ENCODE measurements around the gene PPP1CA. TPM values are rescaled to one million over a fixed set of nuclear protein-coding genes. Genes with fewer than 3 reads are reported as not detected.
"Not testable (repeated sequence)": the region's sequence is repeated elsewhere in the genome, so short reads cannot be mapped to it uniquely, and the experiment has no call there.

Gene PPP1CA
- total RNA-seq, 1 experiment from 2014 or later, result 319 TPM

DNA sequence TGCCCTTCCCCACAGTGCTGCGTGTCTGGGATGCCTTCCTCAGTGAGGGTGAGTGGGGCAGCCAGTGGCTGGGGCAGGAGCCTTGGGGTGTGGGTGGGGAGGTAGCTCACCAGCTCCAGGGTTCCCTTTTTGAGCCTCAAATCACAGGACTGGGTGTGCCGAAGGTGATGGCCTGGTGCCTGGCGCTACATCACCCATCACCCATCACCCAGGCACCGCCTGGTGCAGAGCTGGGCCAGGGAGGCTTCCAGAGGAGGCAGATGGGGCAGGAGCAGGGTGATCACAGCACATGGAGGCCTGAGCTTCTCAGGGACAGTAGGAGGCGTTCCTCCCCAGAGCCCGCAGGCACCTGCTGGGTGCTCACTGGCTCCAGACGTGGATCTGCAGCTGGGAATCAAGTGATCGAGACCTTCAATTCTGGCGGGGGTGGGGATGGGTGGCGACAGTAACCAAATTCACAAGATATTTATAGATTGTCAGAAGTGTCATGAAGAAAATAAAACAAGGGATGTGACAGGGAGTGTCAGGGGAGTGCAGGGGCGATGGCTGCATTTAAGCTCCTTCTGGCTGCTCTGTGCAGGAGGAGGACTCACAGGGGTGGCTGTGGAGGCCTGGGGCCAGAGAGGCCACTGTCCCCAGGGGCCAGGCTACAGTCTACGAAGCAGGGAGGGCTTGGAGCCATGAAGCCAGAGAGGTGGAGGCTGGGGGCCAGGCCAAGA is 5.5 kb upstream of the PPP1CA start:
- in situ Hi-C loops (cut with HindIII; ENCODE audit: low sequenced_read_pairs), result no loop called here

GRCh38 chr11:67406420-67406968 is 4.8 kb upstream of the PPP1CA start:
- in situ Hi-C loops (cut with HindIII; ENCODE audit: low sequenced_read_pairs), result no loop called here
- no peak for DNase-seq (ENCODE audit: low spot score)

More for the DNA sequence above, 5.5 kb upstream of the PPP1CA start:
- no peak for DNase-seq (ENCODE audit: low spot score)

GRCh38 chr11:67405688-67406339 is 4.2 kb upstream of the PPP1CA start:
- DNase-seq (ENCODE audit: low spot score), result no peak
- in situ Hi-C loops (cut with HindIII; ENCODE audit: low sequenced_read_pairs), result no loop called here

DNA sequence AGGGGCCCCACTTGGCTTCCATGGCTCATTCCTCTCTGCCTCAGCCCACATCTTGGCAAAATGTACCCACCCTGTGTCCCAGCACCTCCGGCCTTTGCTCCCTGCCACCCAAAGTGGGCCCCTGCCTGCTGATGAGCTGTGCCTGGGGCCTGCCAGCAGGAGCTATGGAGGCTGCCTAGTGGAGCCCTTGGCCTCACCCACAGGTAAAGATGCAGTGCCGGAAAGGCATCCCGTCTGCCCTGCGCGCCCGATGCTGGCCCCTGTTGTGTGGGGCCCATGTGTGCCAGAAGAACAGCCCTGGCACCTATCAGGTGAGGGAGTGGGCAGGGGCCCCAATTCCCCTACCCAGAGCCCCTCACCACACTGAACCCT is 3.5 kb upstream of the PPP1CA start:
- DNase-seq (ENCODE audit: low spot score), result no peak

DNA sequence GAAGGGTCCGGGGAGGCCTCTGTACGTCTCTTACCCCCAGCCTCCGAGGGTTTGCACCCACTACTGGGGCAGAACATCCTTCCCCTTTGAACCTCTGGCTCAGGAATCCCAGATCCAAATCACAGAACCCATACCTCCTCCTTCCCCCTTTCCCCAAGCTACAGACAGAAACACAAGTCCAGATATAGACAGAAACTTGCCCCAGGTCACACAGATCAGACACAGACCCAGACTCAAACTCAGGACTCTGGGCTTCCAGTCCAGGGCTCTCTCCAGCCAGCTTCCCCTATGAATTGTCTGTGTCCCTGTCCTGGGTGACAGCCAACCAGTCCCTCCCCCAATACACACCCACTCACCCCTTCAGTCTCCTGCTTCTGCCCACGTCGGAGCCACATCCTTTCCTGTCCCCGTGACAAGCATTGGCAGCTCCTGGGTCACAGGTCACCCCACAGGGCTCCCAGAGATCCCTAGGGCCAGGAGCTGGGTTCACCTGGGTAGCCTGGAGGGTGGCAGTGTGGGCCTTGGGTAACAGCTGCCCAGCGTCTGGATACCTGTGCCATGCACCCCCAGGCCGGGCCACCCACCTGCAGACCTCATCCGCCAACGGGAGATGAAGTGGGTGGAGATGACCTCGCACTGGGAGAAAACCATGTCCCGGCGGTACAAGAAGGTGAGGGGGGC is 3.0 kb upstream of the PPP1CA start:
- in situ Hi-C loops (cut with HindIII; ENCODE audit: low sequenced_read_pairs), result no loop called here
- no peak for DNase-seq (ENCODE audit: low spot score)

More for the DNA sequence above, 3.5 kb upstream of the PPP1CA start:
- in situ Hi-C loops (cut with HindIII; ENCODE audit: low sequenced_read_pairs), result no loop called here

DNA sequence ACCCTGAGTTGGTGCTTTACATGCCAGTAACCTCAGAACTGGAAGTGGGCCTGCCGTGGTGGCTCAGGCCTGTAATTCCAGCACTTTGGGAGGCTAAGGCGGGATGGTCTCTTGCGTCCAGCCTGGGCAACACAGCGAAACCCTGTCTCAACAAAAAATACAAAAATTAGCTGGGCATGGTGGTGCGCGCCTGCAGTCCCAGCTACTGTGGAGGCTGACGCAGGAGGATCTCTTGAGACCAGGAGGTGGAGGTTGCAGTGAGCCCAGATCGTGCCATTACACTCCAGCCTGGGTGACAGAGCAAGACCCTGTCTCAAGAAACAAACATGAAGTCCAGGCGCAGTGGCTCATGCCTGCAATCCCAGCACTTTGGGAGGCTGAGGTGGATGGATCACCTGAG is 1.4 kb upstream of the PPP1CA start:
- DNase-seq (ENCODE audit: low spot score); in situ Hi-C loops (cut with HindIII; ENCODE audit: low sequenced_read_pairs): not testable (repeated sequence)

DNA sequence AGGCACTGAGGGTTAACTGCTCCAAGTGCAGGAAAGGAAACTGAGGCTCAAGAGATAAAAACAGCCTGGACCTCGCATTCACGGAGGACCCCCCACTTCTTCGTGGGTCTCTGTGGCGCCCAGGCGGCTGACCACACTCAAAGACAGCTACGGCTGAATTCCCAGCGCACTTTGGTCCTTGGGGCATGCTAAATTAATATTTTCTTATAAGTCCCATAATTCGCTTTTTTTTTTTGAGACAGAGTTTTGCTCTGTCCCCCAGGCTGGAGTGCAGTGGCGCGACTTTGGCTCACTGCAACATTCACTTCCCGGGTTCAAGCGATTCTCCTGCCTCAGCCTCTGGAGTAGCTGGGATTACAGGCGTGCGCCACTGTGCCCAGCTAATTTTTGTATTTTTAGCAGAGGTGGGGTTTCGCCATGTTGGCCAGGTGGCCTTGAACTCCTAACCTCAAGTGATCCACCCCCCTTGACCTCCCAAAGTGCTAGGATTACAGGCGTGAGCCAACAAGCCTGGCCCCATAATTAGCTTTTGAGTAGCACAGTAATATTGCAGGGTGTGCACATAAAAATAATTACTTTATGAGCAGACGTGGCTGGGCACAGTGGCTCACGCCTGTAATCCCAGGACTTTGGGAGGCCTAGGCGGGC is 658 bp upstream of the PPP1CA start:
- in situ Hi-C loops (cut with HindIII; ENCODE audit: low sequenced_read_pairs); DNase-seq (ENCODE audit: low spot score): not testable (repeated sequence)

DNA sequence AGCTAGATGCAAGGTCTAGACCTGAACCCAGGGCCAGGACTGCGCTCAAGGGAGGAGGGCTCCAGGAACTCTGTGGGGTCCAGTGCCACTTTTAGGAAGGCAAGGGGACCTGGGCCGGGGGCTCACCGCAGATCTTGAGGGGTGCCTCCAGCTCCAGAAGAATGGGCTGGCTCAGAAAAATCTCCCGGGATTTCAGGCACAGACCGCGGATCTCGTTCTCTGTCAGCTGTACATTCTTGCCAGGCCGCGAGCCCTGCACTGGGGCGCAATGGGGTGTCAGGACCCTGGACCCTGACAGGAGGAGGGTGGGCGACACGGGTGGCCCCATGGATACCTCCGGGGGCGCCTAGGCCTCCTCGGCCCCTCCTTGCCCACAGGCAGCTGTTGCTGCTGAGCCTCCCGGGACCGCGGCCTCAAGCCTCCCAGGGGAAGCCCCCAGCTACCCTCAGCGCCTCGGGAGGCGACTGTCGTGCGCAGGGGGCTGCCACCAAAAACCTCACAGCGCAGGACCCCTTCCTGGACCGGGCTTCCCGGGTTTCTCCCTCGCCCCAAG is 640 bp downstream of the PPP1CA start:
- DNase-seq (ENCODE audit: low spot score), result no peak
- in situ Hi-C loops (cut with HindIII; ENCODE audit: low sequenced_read_pairs), result no loop called here

DNA sequence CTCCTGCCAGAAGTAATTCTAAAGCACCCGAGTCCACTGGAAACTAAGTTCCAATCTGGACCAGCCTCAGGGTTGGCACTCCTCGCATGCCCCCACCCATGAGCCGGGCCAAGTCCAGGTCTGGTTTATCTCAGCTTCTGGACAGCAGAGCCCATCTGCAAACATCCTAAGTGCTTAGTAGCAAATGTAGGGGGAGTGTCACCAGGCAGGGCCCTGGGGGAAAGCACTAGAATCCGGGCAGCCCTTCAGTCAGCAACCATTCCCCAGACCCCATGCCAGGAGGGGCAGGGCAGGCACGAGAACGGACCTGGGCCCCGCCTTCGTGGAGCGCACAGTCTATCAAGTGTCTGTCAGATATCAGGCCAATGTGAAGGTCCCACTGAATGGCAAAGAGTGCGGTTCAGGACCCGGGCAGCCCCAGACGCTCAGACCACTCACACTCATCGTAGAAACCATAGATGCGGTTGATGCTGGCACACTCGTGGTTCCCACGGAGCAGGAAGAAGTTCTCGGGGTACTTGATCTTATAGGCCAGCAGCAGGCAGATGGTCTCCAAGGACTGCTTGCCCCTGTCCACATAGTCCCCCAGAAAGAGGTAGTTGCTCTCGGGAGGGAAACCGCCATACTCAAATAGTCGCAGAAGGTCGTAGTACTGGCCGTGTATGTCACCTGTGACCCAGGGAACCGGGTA is 1.3 kb downstream of the PPP1CA start:
- in situ Hi-C loops (cut with HindIII; ENCODE audit: low sequenced_read_pairs), result no loop called here
- DNase-seq (ENCODE audit: low spot score), result no peak

DNA sequence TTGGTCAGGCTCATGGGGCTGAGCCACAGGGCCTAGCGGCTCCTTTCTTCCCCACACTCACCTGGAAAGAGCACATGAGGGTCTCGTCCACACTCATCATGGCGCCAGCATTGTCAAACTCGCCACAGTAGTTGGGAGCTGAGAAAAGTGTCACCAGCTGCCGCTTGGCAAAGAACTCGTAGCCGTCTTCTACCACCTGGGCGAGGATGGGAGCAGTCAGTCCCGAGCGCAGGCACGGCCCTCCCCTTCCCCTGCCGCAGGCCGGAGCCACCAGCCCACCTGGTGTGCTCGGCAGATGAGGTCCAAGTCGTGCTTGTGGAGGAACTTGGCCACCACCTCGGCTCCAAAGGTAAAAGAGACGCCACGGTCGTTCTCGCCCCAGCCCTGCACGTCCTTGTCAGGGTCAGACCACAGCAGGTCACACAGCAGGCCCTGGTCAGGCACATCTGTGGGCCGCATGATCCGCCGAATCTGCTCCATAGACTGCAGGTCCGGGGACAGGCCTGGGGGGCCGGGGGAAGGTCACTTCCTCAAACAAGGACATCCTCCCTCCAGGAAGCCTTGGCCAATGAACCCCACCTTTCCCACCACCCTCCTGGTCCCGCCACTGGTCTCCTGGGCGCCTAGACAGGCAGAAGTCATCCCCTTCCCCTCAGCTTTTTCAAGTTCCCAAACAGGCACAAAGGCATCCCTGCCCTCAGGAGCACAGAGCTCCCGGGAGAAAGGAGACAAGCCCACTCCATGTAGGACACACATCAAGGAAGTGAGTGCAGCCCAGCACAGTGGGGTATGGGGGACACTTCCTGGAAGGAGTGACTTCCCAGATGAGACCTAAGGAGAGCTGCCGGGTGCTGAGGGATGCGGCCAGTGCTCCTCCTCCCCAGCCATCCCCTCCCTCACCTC is 2.7 kb downstream of the PPP1CA start:
- in situ Hi-C loops (cut with HindIII; ENCODE audit: low sequenced_read_pairs), result no loop called here

DNA sequence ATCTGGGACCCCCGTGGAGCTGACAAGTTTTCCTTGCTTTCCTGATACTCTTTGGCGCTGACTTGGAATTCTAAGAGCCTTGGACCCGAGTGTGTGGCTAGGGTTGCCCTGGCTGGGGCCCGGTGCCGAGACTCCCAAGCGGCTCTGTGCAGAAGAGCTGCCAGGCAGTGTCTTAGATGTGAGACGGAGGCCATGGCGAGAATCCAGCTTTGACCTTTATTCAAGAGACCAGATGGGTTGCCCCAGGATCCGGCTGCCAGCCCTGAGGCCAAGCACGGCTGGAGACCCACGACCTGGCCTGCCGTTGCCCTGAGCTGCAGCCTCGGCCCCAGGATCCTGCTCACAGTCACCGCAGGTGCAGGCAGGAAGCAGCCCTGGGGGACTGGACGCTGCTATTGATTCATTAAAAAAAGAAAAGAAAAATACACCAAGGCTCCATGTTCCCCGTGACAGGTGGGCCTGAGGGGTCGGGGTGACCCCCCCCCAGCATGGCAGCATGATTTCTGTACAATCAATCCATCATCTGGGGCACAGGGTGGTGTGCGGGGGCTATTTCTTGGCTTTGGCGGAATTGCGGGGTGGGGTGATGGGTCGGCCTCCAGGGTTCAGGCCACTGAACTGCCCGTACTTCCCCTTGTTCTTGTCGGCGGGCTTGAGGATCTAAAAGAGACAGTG is 3.5 kb downstream of the PPP1CA start:
- in situ Hi-C loops (cut with HindIII; ENCODE audit: low sequenced_read_pairs), result no loop called here
- peak; percentile 59 for DNase-seq (ENCODE audit: low spot score)

More for the DNA sequence above, 2.7 kb downstream of the PPP1CA start:
- no peak for DNase-seq (ENCODE audit: low spot score)

GRCh38 chr11:67397536-67397935 is 4.1 kb downstream of the PPP1CA start:
- no peak for DNase-seq (ENCODE audit: low spot score)
- in situ Hi-C loops (cut with HindIII; ENCODE audit: low sequenced_read_pairs), result no loop called here

DNA sequence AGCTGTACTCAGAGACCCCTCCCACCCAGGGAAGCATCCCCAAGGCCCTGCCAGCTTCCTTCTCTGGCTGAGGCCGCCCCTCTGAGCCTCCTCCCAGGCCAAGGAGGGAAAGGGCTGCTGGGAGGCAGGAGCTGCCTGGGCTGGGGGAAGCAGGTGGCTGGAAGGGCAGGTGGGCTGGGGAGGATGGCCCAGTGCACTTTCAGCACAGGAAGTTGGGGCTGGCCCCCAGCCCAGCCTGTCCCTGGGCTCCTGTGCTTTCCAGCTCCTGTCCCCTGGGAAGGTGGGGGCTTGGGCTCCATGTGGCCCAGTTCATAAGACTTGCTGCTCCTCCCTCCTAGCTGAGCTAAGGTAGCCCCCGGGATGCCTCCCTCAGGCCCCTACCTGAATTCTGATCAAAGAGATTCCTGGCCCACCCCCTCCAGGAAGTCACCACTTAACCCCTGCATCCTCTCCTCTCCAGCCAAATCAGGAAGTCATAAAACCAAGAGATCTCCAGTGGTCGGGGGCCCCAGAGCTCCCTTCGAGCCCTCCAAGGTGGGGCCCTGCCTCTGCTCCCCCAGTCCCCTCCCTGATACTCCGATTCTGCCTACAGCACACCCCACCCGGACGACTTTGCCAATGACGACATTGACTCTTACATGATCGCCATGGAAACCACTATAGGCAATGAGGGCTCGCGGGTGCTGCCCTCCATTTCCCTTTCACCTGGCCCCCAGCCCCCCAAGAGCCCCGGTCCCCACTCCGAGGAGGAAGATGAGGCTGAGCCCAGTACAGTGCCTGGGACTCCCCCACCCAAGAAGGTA is 4.9 kb downstream of the PPP1CA start:
- DNase-seq (ENCODE audit: low spot score), result no peak
- in situ Hi-C loops (cut with HindIII; ENCODE audit: low sequenced_read_pairs), result no loop called here

DNA sequence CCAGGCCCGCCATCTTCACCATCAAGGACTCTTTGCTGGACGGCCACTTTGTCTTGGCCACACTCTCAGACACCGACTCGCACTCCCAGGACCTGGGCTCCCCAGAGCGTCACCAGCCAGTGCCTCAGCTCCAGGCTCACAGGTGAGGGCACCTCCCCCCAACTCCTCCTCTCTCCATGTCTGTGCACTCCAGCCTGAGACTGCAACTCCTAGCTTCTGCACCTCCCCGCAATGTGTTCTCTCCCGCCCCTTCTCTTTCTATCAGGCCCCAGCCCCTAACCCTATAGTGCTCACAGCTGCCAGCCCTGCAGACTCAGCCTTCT is 5.4 kb downstream of the PPP1CA start:
- DNase-seq (ENCODE audit: low spot score), result no peak
- in situ Hi-C loops (cut with HindIII; ENCODE audit: low sequenced_read_pairs), result no loop called here

DNA sequence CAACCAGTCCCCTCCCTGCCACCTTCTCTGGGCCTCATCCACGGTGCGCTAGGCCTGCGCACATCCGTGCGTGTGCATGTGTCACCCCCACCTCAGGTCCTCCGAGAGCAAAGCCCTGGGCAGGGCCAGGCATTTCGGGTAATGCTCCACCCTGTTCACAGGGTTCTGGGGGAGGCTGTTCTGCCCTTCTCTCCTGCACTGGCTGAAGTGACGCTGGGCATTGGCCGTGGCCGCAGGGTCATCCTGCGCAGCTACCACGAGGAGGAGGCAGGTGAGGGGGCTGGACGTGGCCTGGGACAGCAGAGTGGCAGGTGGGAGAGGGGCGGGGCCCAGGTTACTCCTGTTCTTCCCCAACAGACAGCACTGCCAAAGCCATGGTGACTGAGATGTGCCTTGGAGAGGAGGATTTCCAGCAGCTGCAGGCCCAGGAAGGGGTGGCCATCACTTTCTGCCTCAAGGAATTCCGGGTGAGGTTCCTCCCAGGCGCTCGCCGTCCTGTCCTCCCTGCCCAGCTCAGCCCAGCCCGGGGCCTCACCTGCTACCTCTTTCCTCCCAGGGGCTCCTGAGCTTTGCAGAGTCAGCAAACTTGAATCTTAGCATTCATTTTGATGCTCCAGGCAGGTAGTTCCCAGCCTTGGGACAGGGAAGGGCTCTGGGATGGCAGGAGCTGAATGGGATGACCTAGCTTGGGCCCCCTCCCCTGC is 6.0 kb downstream of the PPP1CA start:
- in situ Hi-C loops (cut with HindIII; ENCODE audit: low sequenced_read_pairs), result no loop called here
- DNase-seq (ENCODE audit: low spot score), result no peak

DNA sequence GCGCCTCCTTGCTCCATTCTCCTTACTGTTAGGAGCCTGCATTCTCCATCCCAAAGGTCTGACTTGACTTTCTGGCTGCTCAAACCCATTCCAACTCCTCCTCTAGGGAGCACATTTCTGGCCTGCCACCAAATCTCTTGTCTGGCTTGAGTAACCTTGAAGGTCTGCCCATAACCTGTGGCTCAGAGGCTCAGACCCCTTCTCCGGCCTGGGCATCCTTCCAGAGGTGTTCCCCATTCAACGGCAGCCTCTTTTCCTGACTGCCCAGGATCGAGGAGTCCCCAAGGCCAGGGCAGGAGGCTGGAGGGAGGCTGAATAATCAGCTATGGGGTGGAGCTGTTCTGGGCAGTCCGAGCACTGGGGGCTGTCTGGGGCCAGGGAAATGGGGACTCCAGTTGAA is 7.7 kb downstream of the PPP1CA start:
- DNase-seq (ENCODE audit: low spot score), result no peak
- in situ Hi-C loops (cut with HindIII; ENCODE audit: low sequenced_read_pairs), result no loop called here
